Testis (tissue), 3 donors: ENCODE results near the gene AXIN1. TPM values are rescaled to one million over a fixed set of nuclear protein-coding genes. Genes with fewer than 3 reads are reported as not detected.
"Not testable (repeated sequence)": the region's sequence is repeated elsewhere in the genome, so short reads cannot be mapped to it uniquely, and the experiment has no call there.

Experiments used
- DNase-seq: peaks from one replicate; pipeline ENCODE4 v3.0.0-alpha.2; 2019
- H3K27ac ChIP-seq, 2 donors: fragments of 200-600 bp; sonication (generic); one replicate each; pipeline ENCODE4 v1.5.1; 2019
- H3K27me3 ChIP-seq: fragments of 200-600 bp; sonication (generic); one replicate; pipeline ENCODE4 v1.5.1; 2019
- H3K36me3 ChIP-seq: fragments of 200-600 bp; sonication (generic); one replicate; pipeline ENCODE4 v1.5.1; 2017; ENCODE audit warnings: low read depth; ENCODE audit errors: missing control alignments
- H3K4me1 ChIP-seq: fragments of 200-600 bp; sonication (generic); one replicate; pipeline ENCODE4 v1.5.1; 2019
- H3K4me3 ChIP-seq, 2 donors: fragments of 200-600 bp; sonication (generic); one replicate each; pipeline ENCODE4 v1.5.1; 2017 to 2019
- H3K9me3 ChIP-seq: fragments of 200-600 bp; sonication (generic); one replicate; pipeline ENCODE4 v1.5.1; 2017
- CTCF ChIP-seq, 3 experiments: fragments of 450-650 bp in 2 of 3; fragments of 200-600 bp in 1 of 3; sonication (generic) in 1 of 3; IDR thresholded peaks; one replicate each; pipeline ENCODE4 v1.5.1; 2016 to 2019; ENCODE audit warnings: antibody characterized with exemption in 3 of 3, mild to moderate bottlenecking in 2 of 3, moderate library complexity in 1 of 3
- POLR2A ChIP-seq: fragments of 450-650 bp; IDR thresholded peaks from one replicate; pipeline ENCODE4 v1.6.1; 2017; ENCODE audit warnings: antibody characterized with exemption, mild to moderate bottlenecking, moderate library complexity
- WGBS, 2 donors: methylation state at CpG; one replicate each; pipeline ENCODE4 v1.1.5; 2018; 5-methylcytosine and 5-hydroxymethylcytosine counted together
- intact Hi-C: fragments of 100-400 bp; cut with DNase I; formaldehyde crosslinking; loops from one replicate; pipeline ENCODE4 v1.15.1; 2023; ENCODE audit warnings: low total_unique reads
- polyA plus RNA-seq: library from polyadenylated mRNA; stranded (reverse); fragments of 350-450 nt; fragmentation: Illumina TruSeq; extraction: RNeasy Lipid Tissue Mini Kit (QIAGEN cat#74804); gene quantifications from one replicate; pipeline ENCODE4 v1.2.3, GENCODE V29; 2014; ENCODE audit warnings: low read depth, low replicate concordance; ENCODE audit not compliant: insufficient read depth
- total RNA-seq, 2 donors: library from RNA; depleted of rRNA; stranded (reverse); fragments of >200 nt; gene quantifications; one replicate each; pipeline ENCODE4 v1.2.3, GENCODE V29; 2016

AXIN1 gene
- total and polyA plus RNA-seq, 3 donors from 2014 or later, result 19.4 to 32.0 (median 30.6) TPM

- Histone ChIP-seq H3K4me3 (no peak overlapping the region), H3K27me3 (no peaks in the 10 kb centered on the region), H3K27ac (no peak overlapping the region), H3K4me1 (peaks cover 7% of the 10 kb centered on the region), H3K36me3 (no peaks in the 10 kb centered on the region), H3K9me3 (no peaks in the 10 kb centered on the region)
- 62% methylated on average over 18 to 19 of the region's 19 CpGs for WGBS, 2 donors
- TF ChIP-seq POLR2A, result no peak
- TF ChIP-seq CTCF (IDR thresholded peaks at IDR 0.05), result no peak
- intact Hi-C loops, result no loop called here
- DNase-seq, result no peak
Measured at GRCh38 chr16:364595-365491, 12.3 kb upstream of the AXIN1 start.

- 43 to 74% methylated on average over 5 to 21 of the region's 24 CpGs for WGBS, 2 donors
- no peak for DNase-seq
- intact Hi-C loops, result no loop called here
Measured at GRCh38 chr16:363766-364490, 11.4 kb upstream of the AXIN1 start.

GRCh38 chr16:363110-363765, 10.7 kb upstream of the AXIN1 start:
- Histone ChIP-seq H3K27me3 (no peaks in the 10 kb centered on the region), H3K4me3 (no peak overlapping the region), H3K9me3 (no peaks in the 10 kb centered on the region), H3K36me3 (no peaks in the 10 kb centered on the region), H3K27ac (no peak overlapping the region), H3K4me1 (no peaks in the 10 kb centered on the region)
- intact Hi-C loops, result no loop called here
- no peak for TF ChIP-seq POLR2A
- DNase-seq, result no peak
- 27 to 65% methylated on average over 2 to 20 of the region's 20 CpGs for WGBS, 2 donors

More at GRCh38 chr16:363766-364490, 11.4 kb upstream of the AXIN1 start:
- Histone ChIP-seq H3K4me1 (no peaks in the 10 kb centered on the region), H3K27me3 (no peaks in the 10 kb centered on the region), H3K9me3 (no peaks in the 10 kb centered on the region), H3K27ac (no peak overlapping the region), H3K4me3 (no peak overlapping the region), H3K36me3 (no peaks in the 10 kb centered on the region)
- no peak for TF ChIP-seq CTCF (IDR thresholded peaks at IDR 0.05)
- no peak for TF ChIP-seq POLR2A

GRCh38 chr16:362702-362999, 10.1 kb upstream of the AXIN1 start:
- H3K36me3 ChIP-seq, H3K4me1 ChIP-seq, intact Hi-C loops, DNase-seq, H3K27me3 ChIP-seq, H3K4me3 ChIP-seq, H3K27ac ChIP-seq, H3K9me3 ChIP-seq: not testable (repeated sequence)
- WGBS, 2 donors, result 75% methylated on average over 2 to 3 of the region's 24 CpGs

- 32 to 41% methylated on average over 23 to 30 of the region's 30 CpGs for WGBS, 2 donors
- H3K9me3 ChIP-seq, result no peaks in the 10 kb centered on the region
Measured at GRCh38 chr16:361872-362701, 9.6 kb upstream of the AXIN1 start.

More at GRCh38 chr16:361872-362701, 9.6 kb upstream of the AXIN1 start:
- H3K27me3 ChIP-seq, result no peaks in the 10 kb centered on the region
- no peak overlapping the region for H3K4me3 ChIP-seq
- H3K27ac ChIP-seq, result no peak overlapping the region
- no peaks in the 10 kb centered on the region for H3K4me1 ChIP-seq
- H3K36me3 ChIP-seq, result no peaks in the 10 kb centered on the region
- DNase-seq, result peak; percentile 83
- TF ChIP-seq CTCF (IDR thresholded peaks at IDR 0.05) (peak; percentile 48 to 69 (median 51)), POLR2A (no peak)
- intact Hi-C loops, result no loop called here
